Measurements from ENCODE around the gene PPP1R9B.

The PPP1R9B gene

DNA sequence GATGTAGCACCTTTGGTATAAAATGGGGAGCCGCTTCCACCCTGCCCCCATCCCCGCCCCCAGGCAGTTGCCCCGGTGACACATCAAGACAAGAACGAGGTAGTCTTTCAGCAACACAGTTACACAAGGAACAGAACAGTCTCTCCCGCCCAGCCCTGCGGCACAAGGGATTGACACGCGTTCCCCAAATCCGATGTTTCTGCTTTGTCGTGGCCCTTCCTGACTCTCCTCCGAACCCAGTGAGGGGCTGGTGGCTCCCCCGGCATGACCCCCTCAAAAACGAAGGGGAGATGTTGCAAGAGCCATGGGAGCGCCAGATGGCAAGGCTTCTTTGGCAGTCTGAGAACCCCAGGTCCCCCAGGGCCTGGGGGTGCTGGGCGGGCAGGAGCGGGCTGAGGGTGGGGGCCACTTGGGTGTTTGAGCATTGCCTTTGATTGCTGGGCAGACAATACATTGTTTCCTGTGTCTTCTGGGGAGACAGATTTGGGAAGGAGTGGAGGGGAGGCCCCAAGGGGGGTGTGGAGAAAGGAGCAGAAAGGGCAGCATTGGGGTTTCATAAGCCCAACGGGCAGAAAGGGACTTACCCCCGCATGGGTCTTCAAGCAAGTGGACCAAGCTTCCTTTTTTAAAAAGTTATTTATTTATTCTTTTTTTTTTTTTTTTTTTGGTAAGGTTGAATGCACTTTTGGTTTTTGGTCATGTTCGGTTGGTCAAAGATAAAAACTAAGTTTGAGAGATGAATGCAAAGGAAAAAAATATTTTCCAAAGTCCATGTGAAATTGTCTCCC lies 34.3 kb upstream of the PPP1R9B start:
- ATAC-seq: no peak
- TF ChIP-seq, protein P1, sequence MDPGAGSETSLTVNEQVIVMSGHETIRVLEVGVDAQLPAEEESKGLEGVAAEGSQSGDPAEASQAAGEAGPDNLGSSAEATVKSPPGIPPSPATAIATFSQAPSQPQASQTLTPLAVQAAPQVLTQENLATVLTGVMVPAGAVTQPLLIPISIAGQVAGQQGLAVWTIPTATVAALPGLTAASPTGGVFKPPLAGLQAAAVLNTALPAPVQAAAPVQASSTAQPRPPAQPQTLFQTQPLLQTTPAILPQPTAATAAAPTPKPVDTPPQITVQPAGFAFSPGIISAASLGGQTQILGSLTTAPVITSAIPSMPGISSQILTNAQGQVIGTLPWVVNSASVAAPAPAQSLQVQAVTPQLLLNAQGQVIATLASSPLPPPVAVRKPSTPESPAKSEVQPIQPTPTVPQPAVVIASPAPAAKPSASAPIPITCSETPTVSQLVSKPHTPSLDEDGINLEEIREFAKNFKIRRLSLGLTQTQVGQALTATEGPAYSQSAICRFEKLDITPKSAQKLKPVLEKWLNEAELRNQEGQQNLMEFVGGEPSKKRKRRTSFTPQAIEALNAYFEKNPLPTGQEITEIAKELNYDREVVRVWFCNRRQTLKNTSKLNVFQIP (CRISPR knock-in tag; IDR thresholded peaks at IDR 0.05; ENCODE audit: borderline replicate concordance, low read depth): no peak
- TF ChIP-seq GLIS3 (CRISPR knock-in tag; IDR thresholded peaks at IDR 0.05) (no peak), ZFP3 (CRISPR knock-in tag; IDR thresholded peaks at IDR 0.05) (no peak), OSR1 (CRISPR knock-in tag; IDR thresholded peaks at IDR 0.05) (no peak), TCF4 (CRISPR knock-in tag; IDR thresholded peaks at IDR 0.05; ENCODE audit: borderline replicate concordance) (no peak), ARNTL (CRISPR knock-in tag; IDR thresholded peaks at IDR 0.05; ENCODE audit: borderline replicate concordance, low read depth) (no peak), ZNF8 (CRISPR knock-in tag; IDR thresholded peaks at IDR 0.05) (no peak), ISL1 (CRISPR knock-in tag; IDR thresholded peaks at IDR 0.05) (no peak), ZC3H10 (CRISPR knock-in tag; IDR thresholded peaks at IDR 0.05) (no peak), ESRRG (CRISPR knock-in tag; IDR thresholded peaks at IDR 0.05) (no peak), PPARA (CRISPR knock-in tag; IDR thresholded peaks at IDR 0.05; ENCODE audit: borderline replicate concordance) (no peak), CSDC2 (CRISPR knock-in tag; IDR thresholded peaks at IDR 0.05) (no peak), RARB (CRISPR knock-in tag; IDR thresholded peaks at IDR 0.05) (no peak)
- TF ChIP-seq, protein P2, sequence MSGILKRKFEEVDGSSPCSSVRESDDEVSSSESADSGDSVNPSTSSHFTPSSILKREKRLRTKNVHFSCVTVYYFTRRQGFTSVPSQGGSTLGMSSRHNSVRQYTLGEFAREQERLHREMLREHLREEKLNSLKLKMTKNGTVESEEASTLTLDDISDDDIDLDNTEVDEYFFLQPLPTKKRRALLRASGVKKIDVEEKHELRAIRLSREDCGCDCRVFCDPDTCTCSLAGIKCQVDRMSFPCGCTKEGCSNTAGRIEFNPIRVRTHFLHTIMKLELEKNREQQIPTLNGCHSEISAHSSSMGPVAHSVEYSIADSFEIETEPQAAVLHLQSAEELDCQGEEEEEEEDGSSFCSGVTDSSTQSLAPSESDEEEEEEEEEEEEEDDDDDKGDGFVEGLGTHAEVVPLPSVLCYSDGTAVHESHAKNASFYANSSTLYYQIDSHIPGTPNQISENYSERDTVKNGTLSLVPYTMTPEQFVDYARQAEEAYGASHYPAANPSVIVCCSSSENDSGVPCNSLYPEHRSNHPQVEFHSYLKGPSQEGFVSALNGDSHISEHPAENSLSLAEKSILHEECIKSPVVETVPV (CRISPR knock-in tag; IDR thresholded peaks at IDR 0.05): no peak
- TF ChIP-seq, protein P3, sequence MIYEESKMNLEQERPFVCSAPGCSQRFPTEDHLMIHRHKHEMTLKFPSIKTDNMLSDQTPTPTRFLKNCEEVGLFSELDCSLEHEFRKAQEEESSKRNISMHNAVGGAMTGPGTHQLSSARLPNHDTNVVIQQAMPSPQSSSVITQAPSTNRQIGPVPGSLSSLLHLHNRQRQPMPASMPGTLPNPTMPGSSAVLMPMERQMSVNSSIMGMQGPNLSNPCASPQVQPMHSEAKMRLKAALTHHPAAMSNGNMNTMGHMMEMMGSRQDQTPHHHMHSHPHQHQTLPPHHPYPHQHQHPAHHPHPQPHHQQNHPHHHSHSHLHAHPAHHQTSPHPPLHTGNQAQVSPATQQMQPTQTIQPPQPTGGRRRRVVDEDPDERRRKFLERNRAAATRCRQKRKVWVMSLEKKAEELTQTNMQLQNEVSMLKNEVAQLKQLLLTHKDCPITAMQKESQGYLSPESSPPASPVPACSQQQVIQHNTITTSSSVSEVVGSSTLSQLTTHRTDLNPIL (CRISPR knock-in tag; IDR thresholded peaks at IDR 0.05; ENCODE audit: low read depth): no peak

DNA sequence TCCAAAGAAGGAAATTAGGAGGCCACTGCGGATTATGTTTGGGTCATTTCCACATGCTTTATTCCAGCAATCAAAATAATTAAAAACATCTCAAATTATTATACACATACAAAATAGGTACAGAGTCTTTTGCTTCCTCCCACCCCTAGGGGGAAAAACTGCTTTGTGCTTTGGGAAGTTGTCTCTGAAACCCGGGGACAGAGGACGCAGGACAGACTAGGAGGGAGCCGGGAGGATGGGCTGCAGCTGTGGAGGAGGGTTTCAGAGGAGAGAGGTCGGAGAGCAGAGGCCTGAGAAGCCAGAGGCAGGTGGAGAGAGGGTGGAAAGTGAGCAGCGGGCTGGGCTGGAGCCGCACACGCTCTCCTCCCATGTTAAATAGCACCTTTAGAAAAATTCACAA lies 33.6 kb upstream of the PPP1R9B start:
- TF ChIP-seq, protein P4, sequence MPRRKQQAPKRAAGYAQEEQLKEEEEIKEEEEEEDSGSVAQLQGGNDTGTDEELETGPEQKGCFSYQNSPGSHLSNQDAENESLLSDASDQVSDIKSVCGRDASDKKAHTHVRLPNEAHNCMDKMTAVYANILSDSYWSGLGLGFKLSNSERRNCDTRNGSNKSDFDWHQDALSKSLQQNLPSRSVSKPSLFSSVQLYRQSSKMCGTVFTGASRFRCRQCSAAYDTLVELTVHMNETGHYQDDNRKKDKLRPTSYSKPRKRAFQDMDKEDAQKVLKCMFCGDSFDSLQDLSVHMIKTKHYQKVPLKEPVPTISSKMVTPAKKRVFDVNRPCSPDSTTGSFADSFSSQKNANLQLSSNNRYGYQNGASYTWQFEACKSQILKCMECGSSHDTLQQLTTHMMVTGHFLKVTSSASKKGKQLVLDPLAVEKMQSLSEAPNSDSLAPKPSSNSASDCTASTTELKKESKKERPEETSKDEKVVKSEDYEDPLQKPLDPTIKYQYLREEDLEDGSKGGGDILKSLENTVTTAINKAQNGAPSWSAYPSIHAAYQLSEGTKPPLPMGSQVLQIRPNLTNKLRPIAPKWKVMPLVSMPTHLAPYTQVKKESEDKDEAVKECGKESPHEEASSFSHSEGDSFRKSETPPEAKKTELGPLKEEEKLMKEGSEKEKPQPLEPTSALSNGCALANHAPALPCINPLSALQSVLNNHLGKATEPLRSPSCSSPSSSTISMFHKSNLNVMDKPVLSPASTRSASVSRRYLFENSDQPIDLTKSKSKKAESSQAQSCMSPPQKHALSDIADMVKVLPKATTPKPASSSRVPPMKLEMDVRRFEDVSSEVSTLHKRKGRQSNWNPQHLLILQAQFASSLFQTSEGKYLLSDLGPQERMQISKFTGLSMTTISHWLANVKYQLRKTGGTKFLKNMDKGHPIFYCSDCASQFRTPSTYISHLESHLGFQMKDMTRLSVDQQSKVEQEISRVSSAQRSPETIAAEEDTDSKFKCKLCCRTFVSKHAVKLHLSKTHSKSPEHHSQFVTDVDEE (CRISPR knock-in tag; IDR thresholded peaks at IDR 0.05): no peak
- TF ChIP-seq ESRRG (CRISPR knock-in tag; IDR thresholded peaks at IDR 0.05): no peak
- no peak for TF ChIP-seq ZNF8 (CRISPR knock-in tag; IDR thresholded peaks at IDR 0.05)
- no peak for TF ChIP-seq ZC3H10 (CRISPR knock-in tag; IDR thresholded peaks at IDR 0.05)
- TF ChIP-seq TOX (CRISPR knock-in tag; IDR thresholded peaks at IDR 0.05; ENCODE audit: borderline replicate concordance): no peak
- TF ChIP-seq OSR1 (CRISPR knock-in tag; IDR thresholded peaks at IDR 0.05): no peak
- no peak for TF ChIP-seq GLIS3 (CRISPR knock-in tag; IDR thresholded peaks at IDR 0.05)
- TF ChIP-seq RARB (CRISPR knock-in tag; IDR thresholded peaks at IDR 0.05): no peak
- TF ChIP-seq, protein P3 (CRISPR knock-in tag; IDR thresholded peaks at IDR 0.05; ENCODE audit: low read depth): no peak
- no peak for TF ChIP-seq PPARA (CRISPR knock-in tag; IDR thresholded peaks at IDR 0.05; ENCODE audit: borderline replicate concordance)
- TF ChIP-seq, protein P1 (CRISPR knock-in tag; IDR thresholded peaks at IDR 0.05; ENCODE audit: borderline replicate concordance, low read depth): no peak
- TF ChIP-seq SNAI2 (CRISPR knock-in tag; IDR thresholded peaks at IDR 0.05): no peak
- no peak for TF ChIP-seq TCF4 (CRISPR knock-in tag; IDR thresholded peaks at IDR 0.05; ENCODE audit: borderline replicate concordance)
- TF ChIP-seq ZNF70 (CRISPR knock-in tag; IDR thresholded peaks at IDR 0.05): no peak
- TF ChIP-seq ARNTL (CRISPR knock-in tag; IDR thresholded peaks at IDR 0.05; ENCODE audit: borderline replicate concordance, low read depth): no peak
- no peak for TF ChIP-seq BACH2 (CRISPR knock-in tag; IDR thresholded peaks at IDR 0.05; ENCODE audit: borderline replicate concordance)
- TF ChIP-seq ZFP30 (CRISPR knock-in tag; IDR thresholded peaks at IDR 0.05): no peak
- no peak for ATAC-seq

Measured in SK-N-SH treated with all-trans-retinoic acid at 6 μM for 48 hours (cell line).